Measurements from ENCODE around the gene CHRNA7.

The CHRNA7 gene

GRCh38 chr15:32014953-32015352, 15.4 kb upstream of the CHRNA7 start:
- Histone ChIP-seq H3K4me2 (ENCODE audit: low read length) (no peak overlapping the region), H4K20me1 (ENCODE audit: control insufficient read depth, insufficient read depth, low read depth, low read length) (no peaks in the 10 kb centered on the region), H3K27ac (ENCODE audit: low read depth, low read length) (no peak overlapping the region), H3F3A (ENCODE audit: control insufficient read depth, insufficient read depth) (no peaks in the 10 kb centered on the region), H3K4me3 (ENCODE audit: low read length) (no peak overlapping the region), H3K36me3 (ENCODE audit: control insufficient read depth, low read length) (no peaks in the 10 kb centered on the region), H3K9me2 (replicated peaks; ENCODE audit: control insufficient read depth, low read length) (no peaks in the 10 kb centered on the region), H3K27me3 (ENCODE audit: control insufficient read depth, low read length) (peaks cover 7% of the 10 kb centered on the region), H3K9me3 (ENCODE audit: control insufficient read depth, insufficient read depth, low read length) (no peaks in the 10 kb centered on the region), H3K4me1 (ENCODE audit: control insufficient read depth, low read length) (no peaks in the 10 kb centered on the region), H3K79me2 (ENCODE audit: control insufficient read depth, low read length) (no peaks in the 10 kb centered on the region)
- TF ChIP-seq CTCF (IDR thresholded peaks at IDR 0.05; ENCODE audit: low read depth, low read length, poor library complexity, severe bottlenecking) (no peak), EZH2phosphoT487 (IDR thresholded peaks at IDR 0.05; ENCODE audit: borderline replicate concordance, low read length) (no peak)

GRCh38 chr15:32020156-32020555, 10.2 kb upstream of the CHRNA7 start:
- TF ChIP-seq EZH2phosphoT487 (IDR thresholded peaks at IDR 0.05; ENCODE audit: borderline replicate concordance, low read length) (no peak), CTCF (IDR thresholded peaks at IDR 0.05; ENCODE audit: low read depth, low read length, poor library complexity, severe bottlenecking) (no peak)
- H3K9me3 ChIP-seq (ENCODE audit: control insufficient read depth, insufficient read depth, low read length): no peaks in the 10 kb centered on the region
- H3K79me2 ChIP-seq (ENCODE audit: control insufficient read depth, low read length): no peaks in the 10 kb centered on the region
- H4K20me1 ChIP-seq (ENCODE audit: control insufficient read depth, insufficient read depth, low read depth, low read length): no peaks in the 10 kb centered on the region
- no peaks in the 10 kb centered on the region for H3K4me1 ChIP-seq (ENCODE audit: control insufficient read depth, low read length)
- no peaks in the 10 kb centered on the region for H3K36me3 ChIP-seq (ENCODE audit: control insufficient read depth, low read length)
- no peak overlapping the region for H3K27ac ChIP-seq (ENCODE audit: low read depth, low read length)
- no peaks in the 10 kb centered on the region for H3K9me2 ChIP-seq (replicated peaks; ENCODE audit: control insufficient read depth, low read length)
- H3K4me3 ChIP-seq (ENCODE audit: low read length): no peak overlapping the region
- no peak overlapping the region for H3K4me2 ChIP-seq (ENCODE audit: low read length)
- H3K27me3 ChIP-seq (ENCODE audit: control insufficient read depth, low read length): peaks cover 9% of the 10 kb centered on the region
- no peaks in the 10 kb centered on the region for H3F3A ChIP-seq (ENCODE audit: control insufficient read depth, insufficient read depth)

- H4K20me1 ChIP-seq (ENCODE audit: control insufficient read depth, insufficient read depth, low read depth, low read length): no peaks in the 10 kb centered on the region
- H3K4me2 ChIP-seq (ENCODE audit: low read length): no peak overlapping the region
- no peak overlapping the region for H3K27ac ChIP-seq (ENCODE audit: low read depth, low read length)
- H3K27me3 ChIP-seq (ENCODE audit: control insufficient read depth, low read length): peaks cover 38% of the 10 kb centered on the region
- TF ChIP-seq EZH2phosphoT487 (IDR thresholded peaks at IDR 0.05; ENCODE audit: borderline replicate concordance, low read length): no peak
- TF ChIP-seq CTCF (IDR thresholded peaks at IDR 0.05; ENCODE audit: low read depth, low read length, poor library complexity, severe bottlenecking): no peak
- H3K9me2 ChIP-seq (replicated peaks; ENCODE audit: control insufficient read depth, low read length): no peaks in the 10 kb centered on the region
- H3K4me1 ChIP-seq (ENCODE audit: control insufficient read depth, low read length): 0 out of 2 replicates have a peak, but pooled peaks cover 4% of the 10 kb centered on the region
- no peaks in the 10 kb centered on the region for H3K36me3 ChIP-seq (ENCODE audit: control insufficient read depth, low read length)
- no peaks in the 10 kb centered on the region for H3F3A ChIP-seq (ENCODE audit: control insufficient read depth, insufficient read depth)
- H3K79me2 ChIP-seq (ENCODE audit: control insufficient read depth, low read length): no peaks in the 10 kb centered on the region
- no peak overlapping the region for H3K4me3 ChIP-seq (ENCODE audit: low read length)
- H3K9me3 ChIP-seq (ENCODE audit: control insufficient read depth, insufficient read depth, low read length): no peaks in the 10 kb centered on the region
Measured at GRCh38 chr15:32028921-32029320, 1.4 kb upstream of the CHRNA7 start.
